Measurements from ENCODE around the gene COX11. TPM values are rescaled to one million over a fixed set of nuclear protein-coding genes. Genes with fewer than 3 reads are reported as not detected.
A peak's percentile ranks its signal among the peaks of the same experiment; 100 is the strongest.

Gene COX11, protein sequence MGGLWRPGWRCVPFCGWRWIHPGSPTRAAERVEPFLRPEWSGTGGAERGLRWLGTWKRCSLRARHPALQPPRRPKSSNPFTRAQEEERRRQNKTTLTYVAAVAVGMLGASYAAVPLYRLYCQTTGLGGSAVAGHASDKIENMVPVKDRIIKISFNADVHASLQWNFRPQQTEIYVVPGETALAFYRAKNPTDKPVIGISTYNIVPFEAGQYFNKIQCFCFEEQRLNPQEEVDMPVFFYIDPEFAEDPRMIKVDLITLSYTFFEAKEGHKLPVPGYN
- polyA plus RNA-seq (2012; ENCODE audit: insufficient read depth, insufficient read length, low read depth), result 88.5 TPM

- Histone ChIP-seq H3K27me3 (no peaks in the 10 kb centered on the region), H3K36me3 (peaks cover 19% of the 10 kb centered on the region), H3K9me3 (no peaks in the 10 kb centered on the region), H3K4me3 (ENCODE audit: low read depth, low read length) (peak within 1 kb of the TSS; percentile 97), H3K4me1 (peaks cover 3% of the 10 kb centered on the region; the same call in 1 of the 2 replicates)
- TF ChIP-seq, protein P1, sequence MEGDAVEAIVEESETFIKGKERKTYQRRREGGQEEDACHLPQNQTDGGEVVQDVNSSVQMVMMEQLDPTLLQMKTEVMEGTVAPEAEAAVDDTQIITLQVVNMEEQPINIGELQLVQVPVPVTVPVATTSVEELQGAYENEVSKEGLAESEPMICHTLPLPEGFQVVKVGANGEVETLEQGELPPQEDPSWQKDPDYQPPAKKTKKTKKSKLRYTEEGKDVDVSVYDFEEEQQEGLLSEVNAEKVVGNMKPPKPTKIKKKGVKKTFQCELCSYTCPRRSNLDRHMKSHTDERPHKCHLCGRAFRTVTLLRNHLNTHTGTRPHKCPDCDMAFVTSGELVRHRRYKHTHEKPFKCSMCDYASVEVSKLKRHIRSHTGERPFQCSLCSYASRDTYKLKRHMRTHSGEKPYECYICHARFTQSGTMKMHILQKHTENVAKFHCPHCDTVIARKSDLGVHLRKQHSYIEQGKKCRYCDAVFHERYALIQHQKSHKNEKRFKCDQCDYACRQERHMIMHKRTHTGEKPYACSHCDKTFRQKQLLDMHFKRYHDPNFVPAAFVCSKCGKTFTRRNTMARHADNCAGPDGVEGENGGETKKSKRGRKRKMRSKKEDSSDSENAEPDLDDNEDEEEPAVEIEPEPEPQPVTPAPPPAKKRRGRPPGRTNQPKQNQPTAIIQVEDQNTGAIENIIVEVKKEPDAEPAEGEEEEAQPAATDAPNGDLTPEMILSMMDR (IDR thresholded peaks at IDR 0.05; ENCODE audit: low read depth, low read length), result peak; percentile 48
- DNase-seq, result peak; percentile 94
These were observed at the start of gene COX11, which contains the start of gene STXBP4 for GRCh38 chr17:54968262-54968987. COX11 (minus strand) TSS chr17:54968654; CDS start chr17:54968646, 8 bp downstream. STXBP4 (plus strand) TSS chr17:54968765; CDS start chr17:54986220, 17,455 bp downstream.

GRCh38 chr17:55005520-55005919 lies 37.1 kb upstream of the COX11 start:
- H3K4me3 ChIP-seq (ENCODE audit: low read depth, low read length), result no peak overlapping the region
- H3K27me3 ChIP-seq, result no peaks in the 10 kb centered on the region
- no peaks in the 10 kb centered on the region; the same call in 1 of the 2 replicates for H3K36me3 ChIP-seq
- DNase-seq, result peak; percentile 17
- TF ChIP-seq, protein P1 (IDR thresholded peaks at IDR 0.05; ENCODE audit: low read depth, low read length), result peak; percentile 59
- H3K9me3 ChIP-seq, result no peaks in the 10 kb centered on the region
- no peaks in the 10 kb centered on the region for H3K4me1 ChIP-seq

- TF ChIP-seq, protein P1 (IDR thresholded peaks at IDR 0.05; ENCODE audit: low read depth, low read length), result no peak
These were observed 36.0 kb upstream of the COX11 start for GRCh38 chr17:55004484-55004883.

GRCh38 chr17:55002458-55002857 lies 34.0 kb upstream of the COX11 start:
- H3K9me3 ChIP-seq, result no peaks in the 10 kb centered on the region
- no peaks in the 10 kb centered on the region for H3K4me1 ChIP-seq
- TF ChIP-seq, protein P1 (IDR thresholded peaks at IDR 0.05; ENCODE audit: low read depth, low read length), result no peak
- H3K4me3 ChIP-seq (ENCODE audit: low read depth, low read length), result no peak overlapping the region
- H3K36me3 ChIP-seq, result no peaks in the 10 kb centered on the region; the same call in 1 of the 2 replicates
- no peak for DNase-seq
- H3K27me3 ChIP-seq, result no peaks in the 10 kb centered on the region

More at GRCh38 chr17:55004484-55004883, 36.0 kb upstream of the COX11 start:
- Histone ChIP-seq H3K9me3 (no peaks in the 10 kb centered on the region), H3K27me3 (no peaks in the 10 kb centered on the region), H3K4me1 (no peaks in the 10 kb centered on the region), H3K36me3 (no peaks in the 10 kb centered on the region; the same call in 1 of the 2 replicates), H3K4me3 (ENCODE audit: low read depth, low read length) (no peak overlapping the region)
- no peak for DNase-seq

- no peaks in the 10 kb centered on the region; the same call in 1 of the 2 replicates for H3K36me3 ChIP-seq
- no peaks in the 10 kb centered on the region for H3K9me3 ChIP-seq
- TF ChIP-seq, protein P1 (IDR thresholded peaks at IDR 0.05; ENCODE audit: low read depth, low read length), result no peak
- no peak overlapping the region for H3K4me3 ChIP-seq (ENCODE audit: low read depth, low read length)
- DNase-seq, result no peak
- H3K4me1 ChIP-seq, result no peaks in the 10 kb centered on the region
- H3K27me3 ChIP-seq, result no peaks in the 10 kb centered on the region
These were observed 28.0 kb upstream of the COX11 start for GRCh38 chr17:54996441-54996840.

Data from BE2C (cell line).